HG03060 (cell line): ENCODE data around the gene CEBPE.

Experiments used
- ATAC-seq: cut with Tn5 transposase; IDR thresholded peaks from one replicate; pipeline ENCODE4 v1.9.1; 2021; ENCODE audit warnings: low read depth, moderate number of reproducible peaks; ENCODE audit not compliant: unreplicated experiment

CEBPE gene

GRCh38 chr14:23085458-23085857 is 33.6 kb downstream of the CEBPE start:
- ATAC-seq = no peak

GRCh38 chr14:23080474-23080873 is 38.6 kb downstream of the CEBPE start:
- no peak for ATAC-seq

- no peak for ATAC-seq
These were observed 39.3 kb downstream of the CEBPE start for GRCh38 chr14:23079716-23080115.

GRCh38 chr14:23078692-23079116 is 40.4 kb downstream of the CEBPE start:
- no peak for ATAC-seq

- no peak for ATAC-seq
These were observed 41.1 kb downstream of the CEBPE start for GRCh38 chr14:23077962-23078361.

- no peak for ATAC-seq
These were observed 42.2 kb downstream of the CEBPE start for GRCh38 chr14:23076785-23077408.

GRCh38 chr14:23074906-23075305 is 44.1 kb downstream of the CEBPE start:
- ATAC-seq = no peak

GRCh38 chr14:23071921-23072539 is 47.0 kb downstream of the CEBPE start:
- no peak for ATAC-seq

- no peak for ATAC-seq
These were observed 47.7 kb downstream of the CEBPE start for GRCh38 chr14:23071244-23071920.

GRCh38 chr14:23070262-23071129 is 48.6 kb downstream of the CEBPE start:
- no peak for ATAC-seq

- no peak for ATAC-seq
These were observed 49.6 kb downstream of the CEBPE start for GRCh38 chr14:23069413-23069806.

GRCh38 chr14:23068789-23069412 is 50.2 kb downstream of the CEBPE start:
- ATAC-seq = no peak

- ATAC-seq = no peak
These were observed 50.9 kb downstream of the CEBPE start for GRCh38 chr14:23067847-23068788.
